Activated T-helper 2 cell treated with anti-CD3 and anti-CD28 coated beads, Interferon-gamma antibody, Interleukin-2, Interleukin-4, amounts not matched to agents 10 μg/mL and 5 μg/mL and 100 μg/mL, durations not matched to agents 14 hours and 24 hours and 36 hours (primary cell): ENCODE measurements around the gene PAPOLA. TPM values are rescaled to one million over a fixed set of nuclear protein-coding genes. Genes with fewer than 3 reads are reported as not detected.
"Not testable (repeated sequence)": the region's sequence is repeated elsewhere in the genome, so short reads cannot be mapped to it uniquely, and the experiment has no call there.

Experiments used
- DNase-seq: peaks from one replicate; pipeline ENCODE4 v3.0.0; 2021; ENCODE audit warnings: low spot score
- H3K27ac Mint-ChIP-seq: one replicate; pipeline ENCODE4 v1.8.0; 2021; ENCODE audit warnings: mixed read lengths
- H3K27me3 Mint-ChIP-seq: one replicate; pipeline ENCODE4 v1.8.0; 2021; ENCODE audit warnings: low read depth, mixed read lengths
- H3K36me3 Mint-ChIP-seq: one replicate; pipeline ENCODE4 v1.8.0; 2021; ENCODE audit warnings: low read depth, mixed read lengths
- H3K4me1 Mint-ChIP-seq: one replicate; pipeline ENCODE4 v1.8.0; 2021; ENCODE audit warnings: low read depth, mixed read lengths
- H3K4me3 Mint-ChIP-seq: one replicate; pipeline ENCODE4 v1.8.0; 2021; ENCODE audit warnings: low read depth, mild to moderate bottlenecking, moderate library complexity, mixed read lengths
- H3K9me3 Mint-ChIP-seq: one replicate; pipeline ENCODE4 v1.8.0; 2021; ENCODE audit warnings: mixed read lengths
- intact Hi-C: fragments of 100-400 bp; cut with micrococcal nuclease; formaldehyde crosslinking; loops from one replicate; pipeline ENCODE4 v1.15.1; 2023
- total RNA-seq: library from RNA; stranded (reverse); gene quantifications from 2 replicates; pipeline ENCODE4 v1.2.3, GENCODE V29; 2022

PAPOLA gene
- total RNA-seq, 1 donor from 2014 or later, result 217 TPM

DNA sequence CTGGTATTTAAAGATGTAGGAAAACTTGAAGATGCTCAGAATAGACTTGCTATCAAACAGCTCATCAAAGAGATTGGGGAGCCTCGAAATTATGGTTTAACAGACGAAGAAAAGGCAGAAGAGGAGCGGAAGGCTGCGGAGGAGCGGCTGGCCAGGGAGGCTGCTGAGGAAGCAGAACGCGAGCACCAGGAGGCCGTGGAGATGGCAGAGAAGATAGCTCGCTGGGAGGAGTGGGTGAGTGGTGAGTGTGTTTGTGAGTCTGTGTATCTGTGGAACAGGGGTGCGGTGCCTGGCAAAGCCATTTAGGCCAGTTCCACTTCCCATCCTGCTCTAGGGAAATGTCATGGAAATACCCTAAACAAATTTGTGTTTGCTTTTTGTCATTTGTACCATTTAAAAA, 19.2 kb upstream of the PAPOLA start:
- intact Hi-C loops, result no loop called here
- no peak overlapping the region for H3K27ac Mint-ChIP-seq
- peaks cover 12% of the 10 kb centered on the region for H3K27me3 Mint-ChIP-seq
- no peak for DNase-seq
- H3K4me3 Mint-ChIP-seq, result no peak overlapping the region
- no peaks in the 10 kb centered on the region for H3K36me3 Mint-ChIP-seq
- no peaks in the 10 kb centered on the region for H3K4me1 Mint-ChIP-seq
- no peaks in the 10 kb centered on the region for H3K9me3 Mint-ChIP-seq

DNA sequence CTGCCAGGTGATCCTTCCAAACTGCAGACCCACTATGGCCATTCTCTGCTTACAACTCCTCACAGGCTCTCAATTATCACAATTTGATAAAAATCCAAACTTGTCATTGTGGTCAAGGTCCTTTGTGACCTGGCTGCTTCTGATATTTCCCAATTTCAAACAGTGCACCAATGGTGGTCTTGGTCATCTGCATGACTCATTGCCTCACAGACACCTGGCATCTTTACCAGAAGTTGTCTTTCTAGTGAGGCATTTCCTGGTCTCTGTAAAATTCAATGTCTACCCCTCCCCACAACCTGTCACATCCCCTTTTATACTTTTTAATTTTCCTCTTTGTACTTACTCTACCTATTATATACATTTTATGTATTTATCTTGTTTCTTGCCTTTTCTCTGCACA, 17.8 kb upstream of the PAPOLA start:
- Mint-ChIP-seq H3K27me3 (peaks cover 12% of the 10 kb centered on the region), H3K27ac (no peak overlapping the region), H3K4me3 (no peak overlapping the region), H3K9me3 (no peaks in the 10 kb centered on the region), H3K36me3 (no peaks in the 10 kb centered on the region), H3K4me1 (no peaks in the 10 kb centered on the region)
- intact Hi-C loops, result no loop called here
- DNase-seq, result no peak

DNA sequence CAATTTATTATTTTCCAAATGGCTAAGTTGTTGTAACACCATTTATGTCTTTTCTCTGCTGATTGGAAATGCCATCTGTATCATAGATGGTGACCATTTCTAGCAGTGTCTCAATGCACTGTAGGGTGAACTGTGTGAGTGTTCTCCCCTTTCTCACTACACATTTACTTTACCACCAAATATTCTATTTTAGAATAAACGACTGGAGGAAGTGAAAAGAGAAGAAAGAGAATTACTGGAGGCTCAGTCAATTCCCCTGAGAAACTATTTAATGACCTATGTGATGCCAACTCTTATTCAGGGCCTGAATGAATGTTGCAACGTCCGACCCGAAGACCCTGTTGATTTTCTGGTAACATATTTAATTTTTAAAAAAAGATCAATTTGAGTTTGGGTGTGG, 15.5 kb upstream of the PAPOLA start:
- intact Hi-C loops, result no loop called here
- peaks cover 16% of the 10 kb centered on the region for H3K27me3 Mint-ChIP-seq
- no peak overlapping the region for H3K27ac Mint-ChIP-seq
- H3K4me1 Mint-ChIP-seq, result no peaks in the 10 kb centered on the region
- no peak overlapping the region for H3K4me3 Mint-ChIP-seq
- no peak for DNase-seq
- no peaks in the 10 kb centered on the region for H3K9me3 Mint-ChIP-seq
- H3K36me3 Mint-ChIP-seq, result no peaks in the 10 kb centered on the region

DNA sequence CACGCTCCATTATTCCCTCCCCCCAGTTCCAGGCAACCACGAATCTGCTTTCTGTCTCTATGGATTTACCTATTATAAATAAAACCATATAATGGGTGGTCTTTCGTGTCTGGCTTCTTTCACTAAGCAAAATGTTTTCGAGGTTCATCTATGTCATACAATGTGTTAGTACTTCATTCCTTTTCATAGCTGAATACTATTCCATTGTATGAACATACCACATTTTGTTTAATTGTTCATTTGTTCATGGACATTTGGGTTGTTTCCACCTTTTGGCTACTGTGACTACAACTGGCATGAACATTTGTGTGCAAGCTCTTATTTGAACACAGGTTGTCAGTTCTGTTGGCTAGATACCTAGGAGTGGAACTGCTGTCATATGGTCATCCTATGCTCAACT, 12.9 kb upstream of the PAPOLA start:
- no peak overlapping the region for H3K4me3 Mint-ChIP-seq
- DNase-seq, result no peak
- no peak overlapping the region for H3K27ac Mint-ChIP-seq
- intact Hi-C loops, result no loop called here
- H3K36me3 Mint-ChIP-seq, result no peaks in the 10 kb centered on the region
- H3K9me3 Mint-ChIP-seq, result no peaks in the 10 kb centered on the region
- H3K4me1 Mint-ChIP-seq, result peaks cover 2% of the 10 kb centered on the region
- peaks cover 20% of the 10 kb centered on the region for H3K27me3 Mint-ChIP-seq

DNA sequence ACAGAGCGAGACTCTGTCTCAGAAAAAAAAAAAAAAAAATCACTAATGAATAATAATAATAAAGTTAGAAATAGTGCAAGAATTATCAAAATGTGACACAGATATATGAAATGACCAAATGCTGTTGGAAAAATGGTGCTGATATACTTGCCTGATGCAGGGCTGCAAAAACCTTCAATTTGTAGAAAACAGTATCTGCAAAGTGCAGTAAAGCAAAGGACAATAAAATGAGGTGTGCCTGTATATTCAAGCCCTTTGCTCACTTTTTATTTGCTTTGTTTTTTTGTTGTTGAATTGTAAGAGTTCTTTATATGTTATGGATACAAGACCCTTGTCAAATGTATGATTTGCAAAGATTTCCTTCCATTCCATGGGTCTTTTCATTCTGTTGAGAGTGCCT, 9.0 kb upstream of the PAPOLA start:
- no peaks in the 10 kb centered on the region for H3K9me3 Mint-ChIP-seq

DNA sequence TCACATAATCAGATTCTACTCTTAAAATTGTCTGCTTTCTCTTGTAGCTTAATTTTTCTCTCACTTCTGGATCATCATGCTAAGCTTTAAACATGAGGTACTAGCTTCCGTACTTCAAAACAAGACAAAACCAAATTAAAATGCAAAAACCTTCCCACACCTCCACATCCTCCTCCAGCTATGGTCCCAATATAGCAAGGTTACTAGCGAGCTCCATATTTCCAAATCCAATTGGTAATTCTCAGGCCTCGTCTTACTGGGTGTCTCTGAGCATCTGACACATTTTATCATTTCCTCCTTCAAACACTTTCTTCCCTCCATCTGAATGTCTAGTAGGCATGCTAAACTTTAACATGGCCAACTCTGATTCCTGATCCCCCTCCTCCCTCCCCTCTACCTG, 7.9 kb upstream of the PAPOLA start:
- Mint-ChIP-seq H3K9me3 (no peaks in the 10 kb centered on the region), H3K36me3 (no peaks in the 10 kb centered on the region), H3K4me3 (no peak overlapping the region), H3K27ac (no peak overlapping the region), H3K4me1 (peaks cover 16% of the 10 kb centered on the region), H3K27me3 (peaks cover 25% of the 10 kb centered on the region)
- no peak for DNase-seq
- intact Hi-C loops, result no loop called here

More for the DNA sequence above, 9.0 kb upstream of the PAPOLA start:
- peaks cover 20% of the 10 kb centered on the region for H3K27me3 Mint-ChIP-seq
- DNase-seq, result no peak
- intact Hi-C loops, result no loop called here
- peaks cover 12% of the 10 kb centered on the region for H3K4me1 Mint-ChIP-seq
- H3K36me3 Mint-ChIP-seq, result no peaks in the 10 kb centered on the region
- no peak overlapping the region for H3K27ac Mint-ChIP-seq
- no peak overlapping the region for H3K4me3 Mint-ChIP-seq

DNA sequence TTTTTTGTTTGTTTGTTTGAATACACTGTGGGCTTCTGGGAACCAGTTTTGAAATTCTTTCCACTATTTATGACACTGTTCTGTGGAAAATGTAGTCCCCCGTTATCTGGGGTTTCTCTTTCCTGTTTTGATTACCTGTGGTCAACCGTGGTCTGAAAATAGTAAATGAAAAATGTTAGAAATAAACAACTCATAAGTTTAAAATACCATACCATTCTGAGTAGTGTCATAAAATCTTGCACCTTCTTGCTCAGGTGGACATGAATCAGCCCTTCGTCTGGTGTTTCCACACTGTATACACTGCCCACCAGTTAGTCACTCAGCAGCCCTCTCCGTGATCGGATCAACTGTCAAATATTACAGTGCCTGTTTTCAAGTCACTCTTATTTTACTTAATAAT, 5.1 kb upstream of the PAPOLA start:
- intact Hi-C loops, result no loop called here
- DNase-seq, result no peak
- Mint-ChIP-seq H3K9me3 (no peaks in the 10 kb centered on the region), H3K4me1 (peaks cover 22% of the 10 kb centered on the region), H3K27ac (no peak overlapping the region), H3K36me3 (peaks cover under 1% of the 10 kb centered on the region), H3K27me3 (peaks cover 21% of the 10 kb centered on the region), H3K4me3 (no peak overlapping the region)

DNA sequence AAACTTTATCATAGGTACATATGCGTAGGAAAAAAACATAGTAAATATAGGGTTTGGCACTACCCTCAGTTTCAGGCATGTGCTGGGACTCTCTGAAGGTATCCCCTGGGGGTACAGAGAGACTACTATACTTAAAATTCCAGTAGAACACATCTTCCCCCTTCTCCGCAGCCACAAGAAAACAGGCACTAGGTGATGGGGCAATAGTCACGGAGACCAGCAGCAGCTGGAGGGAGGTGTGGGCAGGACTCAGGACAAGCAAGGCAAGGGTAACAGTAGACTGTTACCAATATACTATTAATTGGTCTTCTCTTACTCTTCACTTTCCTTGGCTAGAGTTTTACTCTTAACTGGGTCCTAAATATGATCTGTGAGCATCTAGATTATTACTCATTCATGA, 4.6 kb upstream of the PAPOLA start:
- intact Hi-C loops, result no loop called here
- Mint-ChIP-seq H3K36me3 (peaks cover 3% of the 10 kb centered on the region), H3K9me3 (no peaks in the 10 kb centered on the region), H3K4me1 (peaks cover 22% of the 10 kb centered on the region), H3K4me3 (no peak overlapping the region), H3K27me3 (peaks cover 17% of the 10 kb centered on the region), H3K27ac (no peak overlapping the region)
- DNase-seq, result no peak

DNA sequence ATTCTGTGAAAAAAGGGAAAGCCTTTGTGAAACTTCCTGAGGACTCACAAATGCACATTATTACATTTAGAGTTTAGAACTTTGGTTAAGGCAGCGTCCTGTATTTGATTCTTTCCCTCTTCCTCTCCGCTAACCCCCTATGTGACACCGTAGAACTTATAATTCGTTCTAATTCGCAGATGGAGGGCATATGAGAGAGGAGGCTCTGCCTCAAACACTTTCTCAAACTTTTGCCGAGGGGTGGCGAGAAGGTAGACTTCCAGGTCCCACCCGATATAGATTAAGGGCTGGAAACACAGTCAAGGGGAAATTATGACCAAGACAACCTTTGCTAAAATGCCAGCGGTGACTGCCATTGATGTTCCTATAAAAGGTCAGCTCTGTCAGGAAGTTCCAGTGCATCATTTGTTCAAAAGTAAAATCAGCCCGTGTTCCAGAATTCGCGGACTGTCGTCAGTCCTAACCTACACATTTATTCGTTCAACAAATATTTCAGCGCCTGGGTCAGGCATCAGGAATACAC, 904 bp upstream of the PAPOLA start:
- Mint-ChIP-seq H3K27me3 (peaks cover 5% of the 10 kb centered on the region), H3K4me3 (peak overlapping the region; percentile 98), H3K9me3 (no peaks in the 10 kb centered on the region), H3K36me3 (peaks cover 33% of the 10 kb centered on the region), H3K27ac (peak overlapping the region; percentile 99), H3K4me1 (peaks cover 49% of the 10 kb centered on the region)
- intact Hi-C loops, result loop anchor here (10.0 kb wide), 1 partner anchor 106 kb away; the partner anchor contains the start of gene AK7
- DNase-seq, result no peak

DNA sequence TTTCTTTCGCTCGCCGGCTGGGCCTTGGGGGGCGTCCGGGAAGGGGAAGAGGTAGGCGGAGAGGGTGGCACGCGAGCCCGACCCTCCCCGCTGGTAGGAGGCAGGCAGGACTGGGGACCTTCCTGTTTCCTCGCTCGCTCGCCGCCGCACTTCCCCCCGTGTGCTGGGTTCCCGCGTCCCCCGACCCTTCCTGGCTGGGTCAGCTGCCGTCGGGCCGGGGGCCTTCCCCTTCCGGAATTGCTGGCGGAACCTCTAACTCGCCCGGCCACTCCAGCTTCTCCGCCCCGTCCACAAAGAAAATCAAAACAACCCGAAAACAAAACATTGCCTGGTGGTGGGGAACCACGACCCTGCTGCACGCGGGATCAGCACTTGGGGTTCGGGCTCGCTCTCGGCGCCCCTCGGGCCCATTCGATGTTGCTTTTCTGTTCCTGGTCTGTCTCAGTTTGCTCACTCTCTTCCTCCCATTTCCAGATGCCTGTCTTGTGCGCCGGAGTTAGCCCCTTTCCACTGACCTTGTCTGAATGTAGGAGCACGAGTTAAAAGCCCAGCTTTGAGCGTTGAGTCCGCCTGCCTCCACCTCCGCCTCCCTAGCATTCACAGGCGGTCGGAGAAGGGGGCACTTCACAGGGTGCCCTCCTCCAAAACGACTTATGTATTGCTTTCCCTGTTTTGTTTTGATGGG, 581 bp downstream of the PAPOLA start:
- Mint-ChIP-seq H3K9me3 (no peaks in the 10 kb centered on the region), H3K27ac (peak overlapping the region; percentile 99), H3K36me3 (peaks cover 36% of the 10 kb centered on the region), H3K4me1 (peaks cover 43% of the 10 kb centered on the region), H3K27me3 (peaks cover 5% of the 10 kb centered on the region), H3K4me3 (peak overlapping the region; percentile 98)
- DNase-seq, result no peak
- intact Hi-C loops, result loop anchor here (1.0 to 10.0 kb wide), 2 partner anchors 108 to 139 kb away; partner anchors contain the start of genes AK7, ATG2B and GSKIP

DNA sequence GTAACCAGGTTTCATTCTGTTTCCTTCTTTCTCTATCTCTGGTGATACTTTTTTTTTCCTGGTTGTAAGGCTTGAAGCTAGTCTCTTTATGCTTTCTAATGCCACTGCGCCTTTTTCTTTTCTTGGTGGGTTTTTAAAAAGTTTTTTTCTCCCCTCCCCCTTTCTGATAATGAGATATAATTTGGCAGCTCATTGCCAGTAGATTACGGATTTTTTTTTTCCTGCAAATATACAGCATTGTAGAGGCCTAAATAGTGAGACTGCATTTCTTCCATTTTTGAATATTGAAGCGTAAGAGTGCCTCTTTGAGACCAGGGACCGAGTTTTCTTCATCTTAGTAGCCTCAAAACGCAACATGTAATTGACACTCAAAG, 1.1 kb downstream of the PAPOLA start:
- intact Hi-C loops, result loop anchor here (10.0 kb wide), 1 partner anchor 108 kb away; the partner anchor contains the start of gene AK7
- no peak for DNase-seq
- peaks cover 5% of the 10 kb centered on the region for H3K27me3 Mint-ChIP-seq
- peaks cover 47% of the 10 kb centered on the region for H3K4me1 Mint-ChIP-seq
- peaks cover 36% of the 10 kb centered on the region for H3K36me3 Mint-ChIP-seq
- H3K9me3 Mint-ChIP-seq, result no peaks in the 10 kb centered on the region
- peak overlapping the region; percentile 98 for H3K4me3 Mint-ChIP-seq
- H3K27ac Mint-ChIP-seq, result peak overlapping the region; percentile 99

DNA sequence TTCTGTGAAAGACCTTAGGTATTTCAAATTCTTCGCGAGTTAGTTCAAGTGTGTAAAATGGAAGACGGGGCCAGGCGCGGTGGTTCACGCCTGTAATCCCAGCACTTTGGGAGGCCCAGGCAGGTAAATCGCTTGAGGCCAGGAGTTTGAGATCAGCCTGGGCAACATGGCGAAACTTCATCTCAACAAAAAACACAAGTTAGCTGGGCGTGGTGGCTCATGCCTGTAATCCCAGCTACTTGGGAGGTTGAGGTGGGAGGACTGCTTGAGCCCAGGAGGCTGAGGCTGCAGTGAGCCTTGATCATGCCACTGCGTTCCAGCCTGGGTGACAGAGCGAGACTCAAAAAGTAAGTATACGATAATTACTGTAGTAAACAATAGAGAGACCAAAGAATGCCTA, 2.2 kb downstream of the PAPOLA start:
- Mint-ChIP-seq H3K36me3 (peaks cover 36% of the 10 kb centered on the region), H3K4me3 (peak overlapping the region; percentile 98), H3K4me1 (peaks cover 47% of the 10 kb centered on the region)
- not testable (repeated sequence) for H3K27me3 Mint-ChIP-seq, H3K27ac Mint-ChIP-seq, DNase-seq, H3K9me3 Mint-ChIP-seq
- intact Hi-C loops, result loop anchor here (10.0 kb wide), 1 partner anchor 110 kb away; the partner anchor contains the start of gene AK7

DNA sequence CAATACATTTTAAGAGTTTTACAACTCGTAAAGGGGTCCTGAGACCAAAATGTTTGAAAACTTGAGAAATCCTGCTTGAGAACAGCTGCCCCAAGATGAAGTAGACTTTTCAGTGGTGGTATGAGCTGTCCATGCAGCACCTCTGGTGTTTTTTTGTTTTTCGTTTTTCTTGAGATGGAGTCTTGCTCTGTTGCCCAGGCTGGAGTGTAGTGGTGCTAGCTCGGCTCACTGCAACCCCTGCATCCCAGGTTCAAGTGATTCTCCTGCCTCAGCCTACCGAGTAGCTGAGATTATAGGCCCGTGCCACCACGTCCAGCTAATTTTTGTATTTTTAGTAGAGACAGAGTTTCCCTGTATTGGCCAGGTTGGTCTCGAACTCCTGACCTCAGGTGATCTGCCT, 5.5 kb downstream of the PAPOLA start:
- intact Hi-C loops, result loop anchor here (10.0 kb wide), 1 partner anchor 113 kb away; the partner anchor contains the start of gene AK7

More for the DNA sequence above, 5.5 kb downstream of the PAPOLA start:
- no peak for DNase-seq
- Mint-ChIP-seq H3K27ac (no peak overlapping the region), H3K4me1 (peaks cover 52% of the 10 kb centered on the region), H3K27me3 (no peaks in the 10 kb centered on the region), H3K4me3 (no peak overlapping the region), H3K9me3 (no peaks in the 10 kb centered on the region), H3K36me3 (peaks cover 33% of the 10 kb centered on the region)
